Measurements from ENCODE around the gene L1CAM.

Gene L1CAM

GRCh38 chrX:153922932-153923857, 37.2 kb upstream of the L1CAM start:
- peak; percentile 13 to 58 for DNase-seq

GRCh38 chrX:153921511-153922446, 35.8 kb upstream of the L1CAM start:
- DNase-seq = no peak

- no peak for DNase-seq
Measured at GRCh38 chrX:153921070-153921469, 35.1 kb upstream of the L1CAM start.

GRCh38 chrX:153920546-153920945, 34.6 kb upstream of the L1CAM start:
- no peak for DNase-seq

GRCh38 chrX:153919281-153919680, 33.3 kb upstream of the L1CAM start:
- DNase-seq = no peak

GRCh38 chrX:153917869-153918268, 31.9 kb upstream of the L1CAM start:
- DNase-seq = no peak

- DNase-seq = no peak
Measured at GRCh38 chrX:153913701-153914100, 27.7 kb upstream of the L1CAM start.

- DNase-seq = no peak
Measured at GRCh38 chrX:153913211-153913610, 27.2 kb upstream of the L1CAM start.

GRCh38 chrX:153911798-153912197, 25.8 kb upstream of the L1CAM start:
- no peak for DNase-seq

- DNase-seq = no peak
Measured at GRCh38 chrX:153910446-153910845, 24.5 kb upstream of the L1CAM start.

- DNase-seq = no peak
Measured at GRCh38 chrX:153909980-153910360, 24.0 kb upstream of the L1CAM start.

GRCh38 chrX:153909024-153909979, 23.3 kb upstream of the L1CAM start:
- peak in 1 of 2 experiments; percentile 10 for DNase-seq

GRCh38 chrX:153908219-153908860, 22.4 kb upstream of the L1CAM start:
- peak; percentile 6 to 8 for DNase-seq

- no peak for DNase-seq
Measured at GRCh38 chrX:153907456-153907855, 21.5 kb upstream of the L1CAM start.

GRCh38 chrX:153906126-153906917, 20.3 kb upstream of the L1CAM start:
- no peak for DNase-seq

GRCh38 chrX:153905481-153906095, 19.6 kb upstream of the L1CAM start:
- peak in 1 of 2 experiments; percentile 23 for DNase-seq

GRCh38 chrX:153903991-153904957, 18.3 kb upstream of the L1CAM start, which contains the start of gene AVPR2:
TSS of gene AVPR2 (plus strand) at chrX:153904673. CDS start at chrX:153905146, 473 bp downstream.
- no peak for DNase-seq

GRCh38 chrX:153903238-153903980, 17.4 kb upstream of the L1CAM start:
- no peak for DNase-seq
